AG04450 (cell line): Measurements from ENCODE around the gene HES5. TPM values are rescaled to one million over a fixed set of nuclear protein-coding genes. Genes with fewer than 3 reads are reported as not detected.

Source experiments
- CTCF ChIA-PET: fragments of 300-600, 350-600 bp; formaldehyde crosslinking; extraction: SDS; loops from one replicate; lab custom pipeline; 2022; ENCODE audit warnings: antibody characterized with exemption, inconsistent platforms; lab: Charles Lee
- POLR2A ChIA-PET: fragments of 350-600 bp; formaldehyde crosslinking; extraction: SDS; loops from one replicate; lab custom pipeline; 2021; ENCODE audit warnings: antibody characterized with exemption, inconsistent platforms; lab: Yijun Ruan, JAX
- DNase-seq: peaks from one replicate; pipeline ENCODE4 v3.0.0-alpha.2; 2011; ENCODE audit warnings: low read depth, low spot score
- H3K27ac ChIP-seq: one replicate; pipeline ENCODE4 v1.5.1; 2012; ENCODE audit warnings: low read depth, low read length, control low read depth
- H3K27me3 ChIP-seq: one replicate; pipeline ENCODE4 v1.6.0; 2012; ENCODE audit warnings: low read length; ENCODE audit not compliant: control insufficient read depth, insufficient read depth
- H3K4me3 ChIP-seq: 2 replicates; pipeline ENCODE4 v1.5.1; 2011; ENCODE audit warnings: mild to moderate bottlenecking, low read depth, low read length, control low read depth
- H3K9me3 ChIP-seq: 2 replicates; pipeline ENCODE4 v1.5.1; 2012; ENCODE audit warnings: low read length; ENCODE audit not compliant: control insufficient read depth, insufficient read depth
- CTCF ChIP-seq: IDR thresholded peaks from 2 replicates; pipeline ENCODE4 v1.5.1; 2011; ENCODE audit warnings: low read depth, low read length, control low read depth, inconsistent platforms
- polyA plus RNA-seq: library from polyadenylated mRNA; depleted of rRNA; stranded (reverse); fragments of >200 nt; gene quantifications from 2 replicates; pipeline ENCODE4 v1.2.3, GENCODE V29; 2011

Gene HES5
- polyA plus RNA-seq, 1 experiment: not detected

DNA sequence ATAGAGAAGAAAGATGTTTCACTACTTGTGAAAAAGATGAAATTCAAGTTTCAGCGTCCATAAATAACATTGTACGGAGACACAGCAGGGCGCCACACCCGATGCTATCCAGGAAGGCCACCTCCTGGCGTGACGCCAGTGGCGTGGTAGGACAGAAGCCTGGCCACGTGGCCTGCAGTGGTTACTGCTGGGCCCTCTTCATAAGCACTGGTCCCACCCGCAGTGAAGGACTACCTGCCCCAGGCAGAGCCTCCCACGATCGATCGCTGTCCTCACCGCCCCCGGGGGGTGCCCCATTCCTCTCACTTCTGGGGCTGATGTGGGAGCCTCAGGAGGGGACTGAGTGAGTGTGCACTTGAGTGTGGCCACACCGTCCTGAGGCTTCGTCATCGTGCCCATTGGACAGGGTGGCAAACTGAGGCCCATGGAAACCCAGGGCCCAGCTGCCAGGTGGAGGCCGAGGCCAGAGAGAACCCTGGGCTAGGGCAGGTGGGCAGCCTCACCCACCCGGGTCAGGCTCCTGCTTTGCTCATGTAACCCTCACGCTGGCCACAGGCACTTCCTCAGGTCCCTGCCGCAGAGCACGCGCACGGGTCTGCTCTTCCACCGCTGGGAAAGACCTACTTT, 11.7 kb upstream of the HES5 start:
- DNase-seq: no peak
- Histone ChIP-seq H3K4me3 (no peak overlapping the region), H3K9me3 (no peaks in the 10 kb centered on the region), H3K27ac (no peak overlapping the region), H3K27me3 (peaks cover 9% of the 10 kb centered on the region)
- TF ChIP-seq CTCF: no peak
- ChIA-PET CTCF (no interaction called here), POLR2A (interaction anchor here (0.7 kb wide), 1 partner anchor 23 kb away, joined by 3 read pairs; no protein-coding TSS in a partner anchor)

GRCh38 chr1:2540816-2541492, 10.9 kb upstream of the HES5 start:
- no peak for DNase-seq
- ChIA-PET CTCF (interaction anchor here (0.5 to 0.6 kb wide), 2 partner anchors 126 to 1037 kb away, joined by 3 to 4 read pairs; no protein-coding TSS in a partner anchor), POLR2A (interaction anchor here (0.7 kb wide), 1 partner anchor 22 kb away, joined by 3 read pairs; no protein-coding TSS in a partner anchor)
- Histone ChIP-seq H3K27ac (no peak overlapping the region), H3K4me3 (no peak overlapping the region), H3K27me3 (peaks cover 9% of the 10 kb centered on the region), H3K9me3 (no peaks in the 10 kb centered on the region)
- no peak for TF ChIP-seq CTCF

GRCh38 chr1:2539312-2539907, 9.3 kb upstream of the HES5 start:
- no peaks in the 10 kb centered on the region; the same call in 1 of the 2 replicates for H3K9me3 ChIP-seq
- ChIA-PET CTCF (no interaction called here), POLR2A (no interaction called here)
- peaks cover 9% of the 10 kb centered on the region for H3K27me3 ChIP-seq
- H3K27ac ChIP-seq: no peak overlapping the region
- DNase-seq: no peak
- peak; percentile 28; the same call in 1 of the 2 replicates for TF ChIP-seq CTCF
- no peak overlapping the region for H3K4me3 ChIP-seq

DNA sequence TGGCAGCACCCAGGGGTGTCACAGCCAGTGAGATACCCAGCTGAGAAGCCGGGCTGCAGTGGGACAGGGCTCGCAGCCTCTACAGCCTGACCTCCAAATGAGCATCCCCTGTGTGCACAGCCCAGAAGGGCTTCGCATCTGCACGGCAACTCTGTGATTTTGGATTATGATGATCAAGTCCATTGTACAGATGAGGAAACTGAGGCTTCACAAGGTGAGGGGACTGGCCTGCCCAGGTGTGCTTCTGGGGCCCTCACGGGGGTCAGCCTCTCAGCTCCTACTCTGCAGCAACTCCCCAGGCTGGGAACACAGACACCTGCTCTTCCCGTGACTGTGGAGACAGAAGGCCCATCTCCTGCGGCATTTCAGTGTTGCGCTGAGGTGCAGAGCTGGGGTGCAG, 8.8 kb upstream of the HES5 start:
- Histone ChIP-seq H3K9me3 (no peaks in the 10 kb centered on the region; the same call in 1 of the 2 replicates), H3K4me3 (no peak overlapping the region), H3K27me3 (peaks cover 9% of the 10 kb centered on the region), H3K27ac (no peak overlapping the region)
- ChIA-PET CTCF (no interaction called here), POLR2A (no interaction called here)
- TF ChIP-seq CTCF: no peak
- DNase-seq: no peak

GRCh38 chr1:2538376-2538775, 8.3 kb upstream of the HES5 start:
- Histone ChIP-seq H3K27me3 (peaks cover 9% of the 10 kb centered on the region), H3K27ac (no peak overlapping the region), H3K9me3 (no peaks in the 10 kb centered on the region; the same call in 1 of the 2 replicates), H3K4me3 (no peak overlapping the region)
- ChIA-PET POLR2A (no interaction called here), CTCF (no interaction called here)
- no peak for TF ChIP-seq CTCF
- DNase-seq: no peak
